Measurements from ENCODE around the gene ZNF133. TPM values are rescaled to one million over a fixed set of nuclear protein-coding genes. Genes with fewer than 3 reads are reported as not detected.
"Not testable (repeated sequence)": the region's sequence is repeated elsewhere in the genome, so short reads cannot be mapped to it uniquely, and the experiment has no call there.

Gene ZNF133
- total and polyA plus RNA-seq, 8 donors = 10.4 to 38.3 (median 31.8) TPM

GRCh38 chr20:18271160-18271559 is 17.2 kb upstream of the ZNF133 start:
- H3K9me3 ChIP-seq = no peaks in the 10 kb centered on the region
- ATAC-seq = no peak
- intact Hi-C loops (cut with DNase I) = loop anchor here in 1 of 2 donors (10.0 kb wide), 1 partner anchor 766 kb away; no protein-coding TSS in a partner anchor
- no peaks in the 10 kb centered on the region for H3K4me1 ChIP-seq
- no peak overlapping the region for H3K27ac ChIP-seq
- DNase-seq = no peak
- H3K36me3 ChIP-seq = no peaks in the 10 kb centered on the region
- H3K27me3 ChIP-seq = no peaks in the 10 kb centered on the region
- TF ChIP-seq CTCF (IDR thresholded peaks at IDR 0.05) = no peak
- H3K4me3 ChIP-seq = no peak overlapping the region

- TF ChIP-seq CTCF (IDR thresholded peaks at IDR 0.05) = no peak
- Histone ChIP-seq H3K4me1 (peaks cover 0 to 5% of the 10 kb centered on the region in 2 donors), H3K27me3 (no peaks in the 10 kb centered on the region), H3K4me3 (no peak overlapping the region), H3K9me3 (no peaks in the 10 kb centered on the region), H3K27ac (no peak overlapping the region), H3K36me3 (no peaks in the 10 kb centered on the region)
- ATAC-seq (no peak), DNase-seq (no peak)
- intact Hi-C loops (cut with DNase I) = loop anchor here in 1 of 2 donors (10.0 kb wide), 1 partner anchor 768 kb away; no protein-coding TSS in a partner anchor
Observed at GRCh38 chr20:18272451-18272850, 15.9 kb upstream of the ZNF133 start.

- H3K27ac ChIP-seq = no peak overlapping the region
- intact Hi-C loops (cut with DNase I) = loop anchor here in 1 of 2 donors (10.0 kb wide), 1 partner anchor 769 kb away; no protein-coding TSS in a partner anchor
Observed at GRCh38 chr20:18273738-18274137, 14.6 kb upstream of the ZNF133 start.

GRCh38 chr20:18275960-18276359 is 12.4 kb upstream of the ZNF133 start:
- H3K4me1 ChIP-seq, H3K9me3 ChIP-seq, DNase-seq, H3K4me3 ChIP-seq, H3K27ac ChIP-seq, ATAC-seq, H3K36me3 ChIP-seq: not testable (repeated sequence)
- intact Hi-C loops (cut with DNase I) = loop anchor here in 1 of 2 donors (10.0 kb wide), 1 partner anchor 771 kb away; no protein-coding TSS in a partner anchor
- peaks cover 0 to 16% of the 10 kb centered on the region in 2 donors for H3K27me3 ChIP-seq

More at GRCh38 chr20:18273738-18274137, 14.6 kb upstream of the ZNF133 start:
- H3K4me1 ChIP-seq = peaks cover 0 to 5% of the 10 kb centered on the region in 2 donors
- DNase-seq = no peak
- no peaks in the 10 kb centered on the region for H3K36me3 ChIP-seq
- no peaks in the 10 kb centered on the region for H3K27me3 ChIP-seq
- no peaks in the 10 kb centered on the region for H3K9me3 ChIP-seq
- no peak for TF ChIP-seq CTCF (IDR thresholded peaks at IDR 0.05)
- no peak for ATAC-seq
- no peak overlapping the region for H3K4me3 ChIP-seq

GRCh38 chr20:18276821-18277220 is 11.5 kb upstream of the ZNF133 start:
- no peak overlapping the region for H3K27ac ChIP-seq
- intact Hi-C loops (cut with DNase I) = loop anchor here in 1 of 2 donors (10.0 kb wide), 1 partner anchor 772 kb away; no protein-coding TSS in a partner anchor
- H3K4me3 ChIP-seq = no peak overlapping the region
- no peaks in the 10 kb centered on the region for H3K36me3 ChIP-seq
- peaks cover 4 to 22% of the 10 kb centered on the region in 2 donors for H3K27me3 ChIP-seq
- DNase-seq (peak in 3 of 4 donors; percentile 49 to 66 (median 56)), ATAC-seq (peak; percentile 100)
- peaks cover 0 to 5% of the 10 kb centered on the region in 2 donors for H3K4me1 ChIP-seq
- peak; percentile 62 to 74 for TF ChIP-seq CTCF (IDR thresholded peaks at IDR 0.05)
- no peaks in the 10 kb centered on the region for H3K9me3 ChIP-seq
